Amniotic stem cell (primary cell): ENCODE data around the gene PLSCR2.
"Not testable (repeated sequence)": the region's sequence is repeated elsewhere in the genome, so short reads cannot be mapped to it uniquely, and the experiment has no call there.

Source experiments
- DNase-seq: peaks from one replicate; lab custom pipeline; 2025; lab: John Stamatoyannopoulos, UW

The PLSCR2 gene

GRCh38 chr3:146416366-146416765 lies 53.0 kb downstream of the PLSCR2 start:
- DNase-seq: no peak

- no peak for DNase-seq
These were observed 55.4 kb downstream of the PLSCR2 start for GRCh38 chr3:146414010-146414409.

GRCh38 chr3:146412711-146413110 lies 56.6 kb downstream of the PLSCR2 start:
- not testable (repeated sequence) for DNase-seq

- DNase-seq: no peak
These were observed 61.4 kb downstream of the PLSCR2 start for GRCh38 chr3:146407956-146408355.

GRCh38 chr3:146404436-146404835 lies 64.9 kb downstream of the PLSCR2 start:
- DNase-seq: peak; percentile 7

- DNase-seq: no peak
These were observed 65.6 kb downstream of the PLSCR2 start for GRCh38 chr3:146403792-146404191.

- DNase-seq: no peak
These were observed 72.6 kb downstream of the PLSCR2 start for GRCh38 chr3:146396792-146397191.

GRCh38 chr3:146395164-146395563 lies 74.2 kb downstream of the PLSCR2 start:
- DNase-seq: no peak

GRCh38 chr3:146390957-146391356 lies 78.4 kb downstream of the PLSCR2 start:
- DNase-seq: peak; percentile 28

- no peak for DNase-seq
These were observed 79.2 kb downstream of the PLSCR2 start for GRCh38 chr3:146390006-146390772.

- no peak for DNase-seq
These were observed 81.8 kb downstream of the PLSCR2 start for GRCh38 chr3:146387566-146387965.

GRCh38 chr3:146386936-146387335 lies 82.4 kb downstream of the PLSCR2 start:
- no peak for DNase-seq

- DNase-seq: no peak
These were observed 84.6 kb downstream of the PLSCR2 start for GRCh38 chr3:146384786-146385185.
